Thymus (tissue), 11 donors: ENCODE data around the gene RAB9A. TPM values are rescaled to one million over a fixed set of nuclear protein-coding genes. Genes with fewer than 3 reads are reported as not detected.
"Not testable (repeated sequence)": the region's sequence is repeated elsewhere in the genome, so short reads cannot be mapped to it uniquely, and the experiment has no call there.

Experiments used
- DNase-seq, 9 donors: peaks; one replicate each; pipeline ENCODE4 v3.0.0-alpha.2; 2013; ENCODE audit warnings: low spot score in 9 of 9, low read depth in 6 of 9, missing footprints in 1 of 9
- H3K27ac ChIP-seq, 2 donors: one replicate each; pipeline ENCODE4 v1.5.1; 2013; ENCODE audit warnings: control low read depth in 1 of 2, low read depth in 1 of 2, low read length in 1 of 2, mild to moderate bottlenecking in 1 of 2, moderate library complexity in 1 of 2
- H3K27me3 ChIP-seq, 2 donors: one replicate each; pipeline ENCODE4 v1.5.1; 2013; ENCODE audit warnings: low read length in 1 of 2; ENCODE audit not compliant: control insufficient read depth in 2 of 2, insufficient read depth in 1 of 2
- H3K36me3 ChIP-seq, 2 donors: one replicate each; pipeline ENCODE4 v1.5.1; 2013; ENCODE audit warnings: low read length in 1 of 2, mild to moderate bottlenecking in 1 of 2, moderate library complexity in 1 of 2; ENCODE audit not compliant: control insufficient read depth in 2 of 2, insufficient read depth in 2 of 2
- H3K4me1 ChIP-seq, 2 donors: one replicate each; pipeline ENCODE4 v1.5.1; 2013; ENCODE audit warnings: low read length in 2 of 2; ENCODE audit not compliant: control insufficient read depth in 2 of 2, insufficient read depth in 2 of 2
- H3K4me3 ChIP-seq, 2 donors: one replicate each; pipeline ENCODE4 v1.5.1; 2013; ENCODE audit warnings: low read length in 2 of 2, control low read depth in 1 of 2, mild to moderate bottlenecking in 1 of 2
- H3K9me3 ChIP-seq, 2 donors: one replicate each; pipeline ENCODE4 v1.5.1; 2013; ENCODE audit warnings: low read length in 1 of 2, mild to moderate bottlenecking in 1 of 2; ENCODE audit not compliant: control insufficient read depth in 2 of 2, insufficient read depth in 1 of 2
- WGBS: extraction: QIAGEN DNeasy Blood & Tissue Kit; methylation state at CpG from one replicate; pipeline ENCODE4 v1.1.7; 2013; 5-methylcytosine and 5-hydroxymethylcytosine counted together
- polyA plus RNA-seq: library from polyadenylated mRNA; stranded (reverse); fragments of 200-250 nt; gene quantifications from one replicate; pipeline ENCODE4 v1.2.3, GENCODE V29; 2013
- total RNA-seq: library from RNA; stranded (reverse); fragments of 120-200 nt; gene quantifications from one replicate; pipeline ENCODE4 v1.2.4, GENCODE V29; 2013
- donor health status: healthy.

Gene RAB9A
- total and polyA plus RNA-seq, 2 donors: 23.7 to 33.4 TPM

DNA sequence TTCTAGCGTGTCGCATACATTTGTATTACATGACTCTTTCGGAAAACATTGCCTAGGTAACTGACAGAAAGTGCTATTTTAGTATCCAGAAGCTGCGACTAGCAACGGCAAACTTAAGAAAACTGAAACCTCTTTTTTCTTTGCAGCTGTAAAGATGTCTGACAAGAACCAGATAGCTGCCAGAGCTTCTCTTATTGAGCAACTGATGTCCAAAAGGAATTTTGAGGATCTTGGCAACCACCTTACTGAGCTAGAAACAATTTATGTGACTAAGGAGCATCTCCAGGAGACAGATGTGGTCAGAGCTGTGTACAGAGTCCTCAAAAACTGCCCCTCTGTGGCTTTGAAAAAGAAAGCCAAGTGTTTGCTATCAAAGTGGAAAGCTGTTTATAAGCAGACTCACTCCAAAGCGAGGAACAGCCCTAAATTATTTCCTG is 26.6 kb upstream of the RAB9A start:
- DNase-seq: no peak
- Histone ChIP-seq H3K9me3 (no peaks in the 10 kb centered on the region), H3K36me3 (peaks cover 15 to 16% of the 10 kb centered on the region in 2 donors), H3K4me3 (no peak overlapping the region), H3K27ac (peak overlapping the region in 1 of 2 donors; percentile 32), H3K4me1 (no peaks in the 10 kb centered on the region), H3K27me3 (no peaks in the 10 kb centered on the region)
- 92% methylated on average over 6 of the region's 6 CpGs for WGBS

DNA sequence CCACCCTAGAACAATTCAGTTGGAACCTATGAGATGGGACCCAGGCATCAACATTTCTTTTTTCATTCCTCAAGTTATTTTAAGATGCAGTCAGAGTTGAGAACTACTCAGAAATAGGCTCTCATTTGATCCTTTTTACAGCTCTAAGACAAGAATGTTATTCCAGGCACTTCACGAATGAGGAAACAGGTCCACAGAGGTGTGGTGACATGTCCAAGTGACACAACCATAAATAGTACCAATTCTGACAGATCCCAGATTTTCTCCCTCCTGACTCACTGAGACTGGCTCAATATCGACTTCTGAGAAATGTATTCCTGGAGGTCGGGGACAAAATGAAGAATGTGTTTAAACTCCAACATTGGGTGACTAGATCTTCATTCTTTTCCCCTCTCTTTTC is 24.9 kb upstream of the RAB9A start:
- 98% methylated on average over 3 of the region's 3 CpGs for WGBS
- no peaks in the 10 kb centered on the region for H3K27me3 ChIP-seq
- peaks cover 15 to 21% of the 10 kb centered on the region in 2 donors for H3K36me3 ChIP-seq
- no peak for DNase-seq
- no peaks in the 10 kb centered on the region for H3K9me3 ChIP-seq
- no peak overlapping the region for H3K27ac ChIP-seq
- no peak overlapping the region for H3K4me3 ChIP-seq
- no peaks in the 10 kb centered on the region for H3K4me1 ChIP-seq

DNA sequence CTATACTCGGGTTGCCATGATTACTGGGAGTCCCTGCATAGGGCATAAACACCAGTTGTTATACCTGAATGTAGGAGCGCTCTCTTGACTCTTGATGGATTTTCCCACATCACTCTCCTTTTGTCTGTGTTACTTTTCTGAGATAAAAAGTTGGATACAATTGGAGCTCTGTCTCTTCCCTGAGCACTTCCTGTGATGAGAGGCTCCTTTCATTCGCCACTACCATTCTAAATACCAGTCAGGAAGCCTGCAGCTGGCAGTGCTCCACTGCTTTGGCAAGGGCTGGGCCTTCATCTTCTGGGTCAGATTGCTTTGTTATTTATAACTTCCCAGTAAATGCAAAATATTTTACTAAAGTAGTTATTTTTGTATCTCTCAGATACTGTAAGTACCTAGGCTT is 22.1 kb upstream of the RAB9A start:
- DNase-seq: no peak
- Histone ChIP-seq H3K9me3 (no peaks in the 10 kb centered on the region), H3K27me3 (no peaks in the 10 kb centered on the region), H3K36me3 (peaks cover 11 to 21% of the 10 kb centered on the region in 2 donors), H3K4me1 (no peaks in the 10 kb centered on the region), H3K27ac (no peak overlapping the region), H3K4me3 (no peak overlapping the region)
- WGBS: 97% methylated on average over 3 of the region's 3 CpGs

GRCh38 chrX:13667919-13668318 is 21.0 kb upstream of the RAB9A start:
- H3K27me3 ChIP-seq: no peaks in the 10 kb centered on the region
- H3K4me1 ChIP-seq: no peaks in the 10 kb centered on the region
- peaks cover 11 to 19% of the 10 kb centered on the region in 2 donors for H3K36me3 ChIP-seq
- no peak overlapping the region for H3K4me3 ChIP-seq
- no peak for DNase-seq
- H3K27ac ChIP-seq: no peak overlapping the region
- H3K9me3 ChIP-seq: no peaks in the 10 kb centered on the region

GRCh38 chrX:13669246-13669737 is 19.6 kb upstream of the RAB9A start:
- peak in 1 of 9 donors; percentile 33 for DNase-seq
- Histone ChIP-seq H3K4me1 (no peaks in the 10 kb centered on the region), H3K4me3 (no peak overlapping the region), H3K27ac (peak overlapping the region in 1 of 2 donors; percentile 64), H3K9me3 (no peaks in the 10 kb centered on the region), H3K27me3 (no peaks in the 10 kb centered on the region), H3K36me3 (peaks cover 0 to 11% of the 10 kb centered on the region in 2 donors)
- 33% methylated on average over 9 of the region's 9 CpGs for WGBS

DNA sequence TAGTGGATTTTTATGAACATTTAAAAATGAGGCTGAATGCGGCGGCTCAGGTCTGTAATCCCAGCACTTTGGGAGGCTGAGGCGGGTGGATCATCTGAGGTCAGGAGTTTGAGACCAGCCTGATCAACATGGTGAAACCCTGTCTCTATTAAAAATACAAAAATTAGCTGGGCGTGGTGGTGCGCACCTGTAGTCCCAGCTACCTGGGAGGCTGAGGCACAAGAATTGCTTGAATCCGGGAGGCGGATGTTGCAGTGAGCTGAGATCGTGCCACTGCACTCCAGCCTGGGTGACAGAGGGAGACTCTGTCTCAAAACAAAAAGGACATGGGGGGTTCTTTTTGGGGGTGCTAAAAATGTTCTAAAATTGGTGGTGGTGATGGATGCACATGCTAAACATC is 19.2 kb upstream of the RAB9A start:
- not testable (repeated sequence) for H3K27me3 ChIP-seq, H3K27ac ChIP-seq, H3K4me1 ChIP-seq, DNase-seq, H3K4me3 ChIP-seq, H3K9me3 ChIP-seq
- peaks cover 0 to 11% of the 10 kb centered on the region in 2 donors for H3K36me3 ChIP-seq
- 96% methylated on average over 8 of the region's 8 CpGs for WGBS

DNA sequence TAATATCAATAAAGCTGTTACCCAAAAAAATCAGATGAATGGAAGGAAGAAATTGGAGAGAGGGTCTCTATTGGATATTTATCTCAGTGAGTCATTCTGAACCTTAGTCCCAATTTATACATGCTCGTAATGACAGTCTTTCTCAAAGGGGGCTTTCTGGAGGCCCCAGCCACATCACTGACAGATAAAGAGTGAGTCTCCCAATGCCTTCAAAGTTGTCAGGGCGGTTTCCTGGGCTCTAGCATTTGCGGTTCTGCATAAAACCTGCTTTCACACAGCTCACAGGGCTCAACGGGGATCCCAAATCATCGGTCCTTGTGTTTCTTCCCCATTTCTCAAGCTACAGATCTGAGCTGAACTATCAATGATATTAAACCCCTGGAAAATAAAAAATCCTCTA is 18.7 kb upstream of the RAB9A start:
- Histone ChIP-seq H3K27ac (no peak overlapping the region), H3K36me3 (peaks cover 0 to 11% of the 10 kb centered on the region in 2 donors), H3K27me3 (no peaks in the 10 kb centered on the region), H3K9me3 (no peaks in the 10 kb centered on the region), H3K4me1 (no peaks in the 10 kb centered on the region), H3K4me3 (no peak overlapping the region)
- no peak for DNase-seq
- 95% methylated on average over 5 of the region's 5 CpGs for WGBS

GRCh38 chrX:13673016-13673415 is 15.9 kb upstream of the RAB9A start:
- H3K27ac ChIP-seq: no peak overlapping the region
- no peaks in the 10 kb centered on the region for H3K4me1 ChIP-seq
- no peaks in the 10 kb centered on the region for H3K27me3 ChIP-seq
- no peak overlapping the region for H3K4me3 ChIP-seq
- DNase-seq: no peak
- H3K9me3 ChIP-seq: no peaks in the 10 kb centered on the region
- peaks cover 0 to under 1% of the 10 kb centered on the region in 2 donors for H3K36me3 ChIP-seq

DNA sequence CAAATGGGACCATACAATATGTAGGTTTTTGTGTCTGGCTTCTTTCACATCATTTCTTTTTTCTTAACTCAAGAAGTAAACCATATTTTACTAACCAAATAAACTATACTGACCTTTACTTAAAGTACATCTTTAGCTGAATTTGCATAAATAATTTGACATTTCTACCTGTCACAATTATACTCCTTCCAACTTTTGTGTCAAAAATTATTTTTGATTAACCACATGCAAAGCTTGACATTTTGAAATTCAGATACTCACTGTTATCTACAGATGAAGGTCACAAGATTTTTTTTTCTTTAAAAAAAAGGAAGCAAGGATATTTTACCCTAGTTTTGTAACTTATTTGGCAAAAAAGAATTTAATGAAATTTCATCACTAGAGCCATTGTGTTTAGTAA is 12.0 kb upstream of the RAB9A start:
- Histone ChIP-seq H3K4me3 (no peak overlapping the region), H3K27ac (no peak overlapping the region), H3K36me3 (no peaks in the 10 kb centered on the region), H3K27me3 (no peaks in the 10 kb centered on the region), H3K4me1 (no peaks in the 10 kb centered on the region), H3K9me3 (no peaks in the 10 kb centered on the region)
- no peak for DNase-seq

GRCh38 chrX:13679700-13680099 is 9.2 kb upstream of the RAB9A start:
- H3K36me3 ChIP-seq, H3K27me3 ChIP-seq, H3K4me3 ChIP-seq, DNase-seq, H3K27ac ChIP-seq, H3K9me3 ChIP-seq, H3K4me1 ChIP-seq: not testable (repeated sequence)
- WGBS: over 99% methylated on average over 4 of the region's 4 CpGs
